HFFc6 (cell line): ENCODE results near the gene SMAD3. TPM values are rescaled to one million over a fixed set of nuclear protein-coding genes. Genes with fewer than 3 reads are reported as not detected.
A peak's percentile ranks its signal among the peaks of the same experiment; 100 is the strongest.

ENCODE experiments used
- DNase-seq: peaks from one replicate; pipeline ENCODE4 v3.0.0-alpha.2; 2018
- H3K27ac Mint-ChIP-seq: 2 replicates; pipeline ENCODE4 v1.8.0; 2020; ENCODE audit warnings: mild to moderate bottlenecking, mixed read lengths
- H3K27me3 Mint-ChIP-seq: 2 replicates; pipeline ENCODE4 v1.8.0; 2021; ENCODE audit warnings: mild to moderate bottlenecking, moderate library complexity, mixed read lengths; ENCODE audit not compliant: insufficient read depth
- H3K36me3 Mint-ChIP-seq: 2 replicates; pipeline ENCODE4 v1.8.0; 2021; ENCODE audit warnings: low read depth, mixed read lengths
- H3K4me1 Mint-ChIP-seq: 2 replicates; pipeline ENCODE4 v1.8.0; 2020; ENCODE audit warnings: low read depth, mixed read lengths
- H3K4me3 Mint-ChIP-seq: 2 replicates; pipeline ENCODE4 v1.8.0; 2020; ENCODE audit warnings: mild to moderate bottlenecking, moderate library complexity, mixed read lengths
- H3K9me3 Mint-ChIP-seq: 2 replicates; pipeline ENCODE4 v1.8.0; 2020; ENCODE audit warnings: mild to moderate bottlenecking, mixed read lengths
- CTCF ChIP-seq: fragments of 200-600 bp; sonication (generic); IDR thresholded peaks from 2 replicates; pipeline ENCODE4 v1.5.0; 2021; ENCODE audit warnings: antibody characterized with exemption, mild to moderate bottlenecking
- total RNA-seq, 6 experiments: library from RNA; stranded (reverse); fragmentation: NEBNext Ultra II Directional; extraction: Animal tissue kit (Norgen Biotek cat#: 25700); gene quantifications; 2 replicates in 1 of 6; 3 replicates in 5 of 6; pipeline ENCODE4 v1.2.3, GENCODE V29; 2021

The SMAD3 gene
- total RNA-seq, 6 experiments from 2014 or later = 54.3 to 132 (median 118) TPM

- Mint-ChIP-seq H3K4me3 (no peak overlapping the region), H3K9me3 (no peaks in the 10 kb centered on the region)
- DNase-seq = no peak
These were observed 100.2 kb downstream of the SMAD3 start for GRCh38 chr15:67165254-67166253.

GRCh38 chr15:67166280-67167009, 101.0 kb downstream of the SMAD3 start:
- no peak for DNase-seq
- TF ChIP-seq CTCF = no peak
- H3K27ac Mint-ChIP-seq = peak overlapping the region; percentile 45; the same call in 1 of the 2 replicates
- H3K36me3 Mint-ChIP-seq = peaks cover 76% of the 10 kb centered on the region
- H3K27me3 Mint-ChIP-seq = peaks cover 24% of the 10 kb centered on the region
- no peaks in the 10 kb centered on the region for H3K9me3 Mint-ChIP-seq
- no peak overlapping the region for H3K4me3 Mint-ChIP-seq
- H3K4me1 Mint-ChIP-seq = peaks cover 59% of the 10 kb centered on the region

More at GRCh38 chr15:67165254-67166253, 100.2 kb downstream of the SMAD3 start:
- peak overlapping the region; percentile 45; the same call in 1 of the 2 replicates for H3K27ac Mint-ChIP-seq
- TF ChIP-seq CTCF = no peak
- peaks cover 21% of the 10 kb centered on the region for H3K27me3 Mint-ChIP-seq
- peaks cover 67% of the 10 kb centered on the region for H3K36me3 Mint-ChIP-seq
- H3K4me1 Mint-ChIP-seq = peaks cover 56% of the 10 kb centered on the region

GRCh38 chr15:67167091-67167490, 101.7 kb downstream of the SMAD3 start:
- Mint-ChIP-seq H3K36me3 (peaks cover 79% of the 10 kb centered on the region), H3K4me3 (no peak overlapping the region), H3K27ac (peak overlapping the region; percentile 40; the same call in 1 of the 2 replicates), H3K9me3 (no peaks in the 10 kb centered on the region), H3K4me1 (peaks cover 59% of the 10 kb centered on the region), H3K27me3 (peaks cover 21% of the 10 kb centered on the region)
- no peak for DNase-seq
- no peak for TF ChIP-seq CTCF

GRCh38 chr15:67168694-67169093, 103.3 kb downstream of the SMAD3 start:
- H3K36me3 Mint-ChIP-seq = peaks cover 88% of the 10 kb centered on the region

More at GRCh38 chr15:67168694-67169093, 103.3 kb downstream of the SMAD3 start:
- no peak for TF ChIP-seq CTCF
- Mint-ChIP-seq H3K4me3 (no peak overlapping the region), H3K27me3 (peaks cover 25% of the 10 kb centered on the region; the same call in 1 of the 2 replicates), H3K27ac (peak overlapping the region; percentile 17; the same call in 1 of the 2 replicates), H3K4me1 (peaks cover 67% of the 10 kb centered on the region), H3K9me3 (no peaks in the 10 kb centered on the region)
- no peak for DNase-seq
